Ishikawa (cell line): Measurements from ENCODE around the gene GAS6.

ENCODE experiments used
- CEBPB ChIP-seq: IDR thresholded peaks from 2 replicates; pipeline ENCODE4 v1.6.1; 2012
- EGR1 ChIP-seq: IDR thresholded peaks from 2 replicates; pipeline ENCODE4 v1.6.1; 2012
- EP300 ChIP-seq: IDR thresholded peaks from 2 replicates; pipeline ENCODE4 v1.6.1; 2012; ENCODE audit warnings: borderline replicate concordance
- FOXM1 ChIP-seq: IDR thresholded peaks from 2 replicates; pipeline ENCODE4 v1.6.1; 2012; ENCODE audit warnings: low read depth, borderline replicate concordance
- NFIC ChIP-seq: IDR thresholded peaks from 2 replicates; pipeline ENCODE4 v1.6.1; 2012
- RAD21 ChIP-seq: IDR thresholded peaks from 2 replicates; pipeline ENCODE4 v1.6.1; 2012; ENCODE audit warnings: low read depth
- TAF1 ChIP-seq: IDR thresholded peaks from 2 replicates; pipeline ENCODE4 v1.6.1; 2012; ENCODE audit warnings: low read depth, mild to moderate bottlenecking
- YY1 ChIP-seq: IDR thresholded peaks from 2 replicates; pipeline ENCODE4 v1.6.1; 2012; ENCODE audit warnings: low read depth
- ZBTB7A ChIP-seq: IDR thresholded peaks from 2 replicates; pipeline ENCODE4 v1.6.1; 2012; ENCODE audit warnings: low read depth
- TF ChIP-seq, protein P1 (sequence below): IDR thresholded peaks from 2 replicates; pipeline ENCODE4 v1.6.1; 2012; ENCODE audit warnings: low read depth, mild to moderate bottlenecking
- TF ChIP-seq, protein P2 (sequence below): IDR thresholded peaks from 2 replicates; pipeline ENCODE4 v1.6.1; 2012
- TF ChIP-seq, protein P3 (sequence below): IDR thresholded peaks from 2 replicates; pipeline ENCODE4 v1.6.1; 2012

DNA sequence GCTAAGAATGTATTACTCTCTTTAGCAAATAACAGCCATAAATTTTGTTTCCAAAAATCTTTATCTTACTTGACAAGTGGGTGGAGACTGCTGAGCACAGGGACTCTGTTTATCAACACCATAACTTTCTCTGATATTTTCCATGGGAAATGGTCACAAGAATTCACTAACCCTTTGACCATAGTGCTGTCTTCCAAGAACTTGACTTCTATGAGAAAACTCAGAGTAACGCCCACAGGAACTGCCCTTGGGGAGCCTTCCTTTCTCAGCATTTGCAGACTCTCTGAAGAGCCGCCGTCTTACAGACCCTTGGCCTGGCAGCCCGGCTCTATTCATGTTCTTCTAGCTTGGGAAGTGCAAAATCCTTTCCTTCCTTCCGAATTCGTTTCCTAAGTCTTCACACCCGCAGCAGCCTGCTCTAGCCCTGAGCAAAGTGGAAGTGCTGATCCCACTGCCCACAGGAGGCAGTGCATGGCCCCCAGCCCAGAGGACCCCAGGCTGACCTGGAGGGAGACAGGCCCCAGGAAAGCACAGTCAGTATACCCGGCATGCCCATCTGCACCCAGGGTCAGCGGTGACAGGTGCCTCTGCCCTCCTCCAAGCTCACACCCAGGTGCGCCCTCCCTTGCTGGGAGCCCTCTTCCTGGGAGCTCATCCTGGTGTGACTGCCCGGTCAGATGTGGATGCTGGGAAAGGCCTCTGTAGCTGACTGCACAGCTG, 10.2 kb downstream of the GAS6 start:
- TF ChIP-seq, protein P1, sequence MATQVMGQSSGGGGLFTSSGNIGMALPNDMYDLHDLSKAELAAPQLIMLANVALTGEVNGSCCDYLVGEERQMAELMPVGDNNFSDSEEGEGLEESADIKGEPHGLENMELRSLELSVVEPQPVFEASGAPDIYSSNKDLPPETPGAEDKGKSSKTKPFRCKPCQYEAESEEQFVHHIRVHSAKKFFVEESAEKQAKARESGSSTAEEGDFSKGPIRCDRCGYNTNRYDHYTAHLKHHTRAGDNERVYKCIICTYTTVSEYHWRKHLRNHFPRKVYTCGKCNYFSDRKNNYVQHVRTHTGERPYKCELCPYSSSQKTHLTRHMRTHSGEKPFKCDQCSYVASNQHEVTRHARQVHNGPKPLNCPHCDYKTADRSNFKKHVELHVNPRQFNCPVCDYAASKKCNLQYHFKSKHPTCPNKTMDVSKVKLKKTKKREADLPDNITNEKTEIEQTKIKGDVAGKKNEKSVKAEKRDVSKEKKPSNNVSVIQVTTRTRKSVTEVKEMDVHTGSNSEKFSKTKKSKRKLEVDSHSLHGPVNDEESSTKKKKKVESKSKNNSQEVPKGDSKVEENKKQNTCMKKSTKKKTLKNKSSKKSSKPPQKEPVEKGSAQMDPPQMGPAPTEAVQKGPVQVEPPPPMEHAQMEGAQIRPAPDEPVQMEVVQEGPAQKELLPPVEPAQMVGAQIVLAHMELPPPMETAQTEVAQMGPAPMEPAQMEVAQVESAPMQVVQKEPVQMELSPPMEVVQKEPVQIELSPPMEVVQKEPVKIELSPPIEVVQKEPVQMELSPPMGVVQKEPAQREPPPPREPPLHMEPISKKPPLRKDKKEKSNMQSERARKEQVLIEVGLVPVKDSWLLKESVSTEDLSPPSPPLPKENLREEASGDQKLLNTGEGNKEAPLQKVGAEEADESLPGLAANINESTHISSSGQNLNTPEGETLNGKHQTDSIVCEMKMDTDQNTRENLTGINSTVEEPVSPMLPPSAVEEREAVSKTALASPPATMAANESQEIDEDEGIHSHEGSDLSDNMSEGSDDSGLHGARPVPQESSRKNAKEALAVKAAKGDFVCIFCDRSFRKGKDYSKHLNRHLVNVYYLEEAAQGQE = no peak
- TF ChIP-seq EGR1 (no peak), EP300 (no peak), ZBTB7A (no peak), NFIC (no peak), FOXM1 (no peak), RAD21 (no peak), TAF1 (no peak), CEBPB (no peak), YY1 (no peak)
- TF ChIP-seq, protein P2, sequence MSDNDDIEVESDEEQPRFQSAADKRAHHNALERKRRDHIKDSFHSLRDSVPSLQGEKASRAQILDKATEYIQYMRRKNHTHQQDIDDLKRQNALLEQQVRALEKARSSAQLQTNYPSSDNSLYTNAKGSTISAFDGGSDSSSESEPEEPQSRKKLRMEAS = no peak
- TF ChIP-seq, protein P3, sequence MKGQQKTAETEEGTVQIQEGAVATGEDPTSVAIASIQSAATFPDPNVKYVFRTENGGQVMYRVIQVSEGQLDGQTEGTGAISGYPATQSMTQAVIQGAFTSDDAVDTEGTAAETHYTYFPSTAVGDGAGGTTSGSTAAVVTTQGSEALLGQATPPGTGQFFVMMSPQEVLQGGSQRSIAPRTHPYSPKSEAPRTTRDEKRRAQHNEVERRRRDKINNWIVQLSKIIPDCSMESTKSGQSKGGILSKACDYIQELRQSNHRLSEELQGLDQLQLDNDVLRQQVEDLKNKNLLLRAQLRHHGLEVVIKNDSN = no peak
